Activated T-cell treated with anti-CD3 and anti-CD28 coated beads, Interleukin-2, amount 50 U/mL, for 24 hours (primary cell): ENCODE results near the gene TLE3.

Experiments
- DNase-seq: peaks from one replicate; pipeline ENCODE4 v3.0.0-alpha.2; 2020
- H3K27ac Mint-ChIP-seq: 2 replicates; pipeline ENCODE4 v1.8.0; 2020; ENCODE audit warnings: mild to moderate bottlenecking, mixed read lengths
- H3K27me3 Mint-ChIP-seq: 2 replicates; pipeline ENCODE4 v1.8.0; 2020; ENCODE audit warnings: mixed read lengths
- H3K36me3 Mint-ChIP-seq: 2 replicates; pipeline ENCODE4 v1.8.0; 2020; ENCODE audit warnings: low read depth, mixed read lengths
- H3K4me1 Mint-ChIP-seq: 2 replicates; pipeline ENCODE4 v1.8.0; 2020; ENCODE audit warnings: low read depth, mixed read lengths
- H3K4me3 Mint-ChIP-seq: 2 replicates; pipeline ENCODE4 v1.8.0; 2020; ENCODE audit warnings: mild to moderate bottlenecking, moderate library complexity, mixed read lengths
- H3K9me3 Mint-ChIP-seq: 2 replicates; pipeline ENCODE4 v1.8.0; 2020; ENCODE audit warnings: mixed read lengths

Gene TLE3

GRCh38 chr15:70133296-70133695, 35.6 kb upstream of the TLE3 start:
- H3K4me1 Mint-ChIP-seq: peaks cover 3% of the 10 kb centered on the region
- H3K27ac Mint-ChIP-seq: no peak overlapping the region
- no peaks in the 10 kb centered on the region for H3K36me3 Mint-ChIP-seq
- no peaks in the 10 kb centered on the region for H3K27me3 Mint-ChIP-seq
- no peak for DNase-seq
- H3K9me3 Mint-ChIP-seq: no peaks in the 10 kb centered on the region
- no peak overlapping the region for H3K4me3 Mint-ChIP-seq

GRCh38 chr15:70132571-70132970, 34.9 kb upstream of the TLE3 start:
- Mint-ChIP-seq H3K4me3 (no peak overlapping the region), H3K27me3 (no peaks in the 10 kb centered on the region), H3K27ac (no peak overlapping the region), H3K36me3 (no peaks in the 10 kb centered on the region), H3K9me3 (no peaks in the 10 kb centered on the region), H3K4me1 (peaks cover 7% of the 10 kb centered on the region)
- DNase-seq: no peak

- Mint-ChIP-seq H3K36me3 (no peaks in the 10 kb centered on the region), H3K4me3 (no peak overlapping the region), H3K27ac (no peak overlapping the region), H3K27me3 (peaks cover 2% of the 10 kb centered on the region), H3K4me1 (peaks cover 7% of the 10 kb centered on the region), H3K9me3 (no peaks in the 10 kb centered on the region)
- DNase-seq: no peak
Observed at GRCh38 chr15:70132139-70132538, 34.4 kb upstream of the TLE3 start.

GRCh38 chr15:70128414-70129140, 30.9 kb upstream of the TLE3 start:
- Mint-ChIP-seq H3K4me3 (no peak overlapping the region), H3K36me3 (no peaks in the 10 kb centered on the region), H3K4me1 (peaks cover 7% of the 10 kb centered on the region), H3K27ac (no peak overlapping the region), H3K9me3 (no peaks in the 10 kb centered on the region), H3K27me3 (peaks cover 12% of the 10 kb centered on the region)
- no peak for DNase-seq

- Mint-ChIP-seq H3K27ac (no peak overlapping the region), H3K27me3 (peaks cover 12% of the 10 kb centered on the region), H3K4me1 (peaks cover 7% of the 10 kb centered on the region), H3K9me3 (no peaks in the 10 kb centered on the region), H3K36me3 (no peaks in the 10 kb centered on the region), H3K4me3 (no peak overlapping the region)
- DNase-seq: no peak
Observed at GRCh38 chr15:70127770-70128413, 30.2 kb upstream of the TLE3 start.

GRCh38 chr15:70127288-70127746, 29.6 kb upstream of the TLE3 start:
- H3K27ac Mint-ChIP-seq: no peak overlapping the region
- no peaks in the 10 kb centered on the region for H3K36me3 Mint-ChIP-seq
- no peak for DNase-seq
- H3K9me3 Mint-ChIP-seq: no peaks in the 10 kb centered on the region
- peaks cover 12% of the 10 kb centered on the region for H3K27me3 Mint-ChIP-seq
- H3K4me1 Mint-ChIP-seq: peaks cover 8% of the 10 kb centered on the region
- no peak overlapping the region for H3K4me3 Mint-ChIP-seq

- Mint-ChIP-seq H3K4me1 (peaks cover 11% of the 10 kb centered on the region), H3K27ac (no peak overlapping the region), H3K27me3 (peaks cover 12% of the 10 kb centered on the region), H3K4me3 (no peak overlapping the region), H3K9me3 (no peaks in the 10 kb centered on the region), H3K36me3 (no peaks in the 10 kb centered on the region)
- DNase-seq: no peak
Observed at GRCh38 chr15:70126362-70126761, 28.6 kb upstream of the TLE3 start.

GRCh38 chr15:70125605-70126004, 27.9 kb upstream of the TLE3 start:
- no peak overlapping the region for H3K27ac Mint-ChIP-seq
- H3K27me3 Mint-ChIP-seq: peaks cover 12% of the 10 kb centered on the region
- DNase-seq: no peak
- H3K4me3 Mint-ChIP-seq: no peak overlapping the region
- H3K36me3 Mint-ChIP-seq: no peaks in the 10 kb centered on the region
- no peaks in the 10 kb centered on the region for H3K9me3 Mint-ChIP-seq
- peaks cover 11% of the 10 kb centered on the region for H3K4me1 Mint-ChIP-seq

GRCh38 chr15:70121624-70122302, 24.0 kb upstream of the TLE3 start:
- DNase-seq: no peak
- Mint-ChIP-seq H3K9me3 (no peaks in the 10 kb centered on the region), H3K4me3 (no peak overlapping the region), H3K27ac (no peak overlapping the region), H3K4me1 (peaks cover 3% of the 10 kb centered on the region), H3K27me3 (peaks cover 8% of the 10 kb centered on the region), H3K36me3 (no peaks in the 10 kb centered on the region)

- Mint-ChIP-seq H3K36me3 (no peaks in the 10 kb centered on the region), H3K4me3 (no peak overlapping the region), H3K9me3 (no peaks in the 10 kb centered on the region), H3K27ac (no peak overlapping the region), H3K4me1 (peaks cover 3% of the 10 kb centered on the region), H3K27me3 (peaks cover 4% of the 10 kb centered on the region)
- no peak for DNase-seq
Observed at GRCh38 chr15:70120958-70121623, 23.4 kb upstream of the TLE3 start.

GRCh38 chr15:70119911-70120508, 22.3 kb upstream of the TLE3 start:
- H3K27ac Mint-ChIP-seq: no peak overlapping the region
- H3K4me3 Mint-ChIP-seq: no peak overlapping the region

GRCh38 chr15:70118599-70118998, 20.9 kb upstream of the TLE3 start:
- H3K36me3 Mint-ChIP-seq: no peaks in the 10 kb centered on the region
- no peak overlapping the region for H3K27ac Mint-ChIP-seq
- H3K27me3 Mint-ChIP-seq: peaks cover 13% of the 10 kb centered on the region
- peaks cover 3% of the 10 kb centered on the region for H3K4me1 Mint-ChIP-seq
- no peaks in the 10 kb centered on the region for H3K9me3 Mint-ChIP-seq
- DNase-seq: no peak
- H3K4me3 Mint-ChIP-seq: no peak overlapping the region

More at GRCh38 chr15:70119911-70120508, 22.3 kb upstream of the TLE3 start:
- peaks cover 9% of the 10 kb centered on the region for H3K27me3 Mint-ChIP-seq
- no peaks in the 10 kb centered on the region for H3K36me3 Mint-ChIP-seq
- H3K9me3 Mint-ChIP-seq: no peaks in the 10 kb centered on the region
- DNase-seq: no peak
- H3K4me1 Mint-ChIP-seq: peaks cover 3% of the 10 kb centered on the region

GRCh38 chr15:70116317-70116716, 18.6 kb upstream of the TLE3 start:
- no peaks in the 10 kb centered on the region for H3K9me3 Mint-ChIP-seq
- H3K4me1 Mint-ChIP-seq: no peaks in the 10 kb centered on the region
- no peak overlapping the region for H3K4me3 Mint-ChIP-seq
- DNase-seq: no peak
- H3K36me3 Mint-ChIP-seq: no peaks in the 10 kb centered on the region
- no peak overlapping the region for H3K27ac Mint-ChIP-seq
- H3K27me3 Mint-ChIP-seq: peaks cover 14% of the 10 kb centered on the region

- DNase-seq: no peak
- Mint-ChIP-seq H3K36me3 (no peaks in the 10 kb centered on the region), H3K27me3 (peaks cover 16% of the 10 kb centered on the region), H3K9me3 (no peaks in the 10 kb centered on the region), H3K4me3 (no peak overlapping the region), H3K27ac (no peak overlapping the region), H3K4me1 (no peaks in the 10 kb centered on the region)
Observed at GRCh38 chr15:70114221-70114620, 16.5 kb upstream of the TLE3 start.
